T-helper 17 cell (primary cell): ENCODE measurements around the gene ALDH4A1. TPM values are rescaled to one million over a fixed set of nuclear protein-coding genes. Genes with fewer than 3 reads are reported as not detected.
"Not testable (repeated sequence)": the region's sequence is repeated elsewhere in the genome, so short reads cannot be mapped to it uniquely, and the experiment has no call there.

Source experiments
- ATAC-seq: fragments of 150-1000 bp; cut with Tn5 transposase; 2 replicates; pipeline ENCODE4 v1.10.0; 2021; ENCODE audit warnings: mild to moderate bottlenecking, moderate library complexity
- DNase-seq, 3 donors: peaks; one replicate each; pipeline versions ENCODE4 v3.0.0 to v3.0.0-alpha.2; 2020 to 2021
- H3K9me3 ChIP-seq: one replicate; pipeline ENCODE4 v1.7.0; 2013; ENCODE audit warnings: low read length, mild to moderate bottlenecking; ENCODE audit not compliant: control insufficient read depth, poor library complexity, severe bottlenecking
- H3K27ac Mint-ChIP-seq: one replicate; pipeline ENCODE4 v1.8.0; 2022; ENCODE audit warnings: mild to moderate bottlenecking, moderate library complexity, mixed read lengths
- H3K27me3 Mint-ChIP-seq: one replicate; pipeline ENCODE4 v1.8.0; 2022; ENCODE audit warnings: mixed read lengths
- H3K36me3 Mint-ChIP-seq: one replicate; pipeline ENCODE4 v1.8.0; 2022; ENCODE audit warnings: low read depth, mixed read lengths
- H3K4me1 Mint-ChIP-seq: one replicate; pipeline ENCODE4 v1.8.0; 2022; ENCODE audit warnings: mild to moderate bottlenecking, mixed read lengths
- H3K4me3 Mint-ChIP-seq: one replicate; pipeline ENCODE4 v1.8.0; 2022; ENCODE audit warnings: mild to moderate bottlenecking, moderate library complexity, mixed read lengths
- total RNA-seq, 4 donors: library from RNA in 2 of 4; stranded (reverse) in 2 of 4; gene quantifications; one replicate each; pipeline ENCODE4 v1.2.3 and lab custom pipeline; 2022 to 2026

Gene ALDH4A1
- total RNA-seq, 2 donors from 2014 or later: 1.1 to 1.2 TPM

GRCh38 chr1:18879791-18880309 lies 22.5 kb downstream of the ALDH4A1 start:
- Mint-ChIP-seq H3K27ac (no peak overlapping the region), H3K4me1 (no peaks in the 10 kb centered on the region), H3K4me3 (no peak overlapping the region), H3K36me3 (no peaks in the 10 kb centered on the region), H3K27me3 (no peaks in the 10 kb centered on the region)
- H3K9me3 ChIP-seq: no peaks in the 10 kb centered on the region
- DNase-seq (no peak), ATAC-seq (no peak)

GRCh38 chr1:18879215-18879790 lies 23.1 kb downstream of the ALDH4A1 start:
- H3K36me3 Mint-ChIP-seq: no peaks in the 10 kb centered on the region
- H3K27me3 Mint-ChIP-seq: no peaks in the 10 kb centered on the region
- H3K9me3 ChIP-seq: no peaks in the 10 kb centered on the region
- DNase-seq (no peak), ATAC-seq (no peak)
- no peaks in the 10 kb centered on the region for H3K4me1 Mint-ChIP-seq
- no peak overlapping the region for H3K4me3 Mint-ChIP-seq
- H3K27ac Mint-ChIP-seq: no peak overlapping the region

- Mint-ChIP-seq H3K36me3 (no peaks in the 10 kb centered on the region), H3K27me3 (no peaks in the 10 kb centered on the region), H3K4me1 (no peaks in the 10 kb centered on the region), H3K27ac (no peak overlapping the region), H3K4me3 (no peak overlapping the region)
- DNase-seq (no peak), ATAC-seq (no peak)
- H3K9me3 ChIP-seq: no peaks in the 10 kb centered on the region
Observed at GRCh38 chr1:18878538-18879214, 23.7 kb downstream of the ALDH4A1 start.

DNA sequence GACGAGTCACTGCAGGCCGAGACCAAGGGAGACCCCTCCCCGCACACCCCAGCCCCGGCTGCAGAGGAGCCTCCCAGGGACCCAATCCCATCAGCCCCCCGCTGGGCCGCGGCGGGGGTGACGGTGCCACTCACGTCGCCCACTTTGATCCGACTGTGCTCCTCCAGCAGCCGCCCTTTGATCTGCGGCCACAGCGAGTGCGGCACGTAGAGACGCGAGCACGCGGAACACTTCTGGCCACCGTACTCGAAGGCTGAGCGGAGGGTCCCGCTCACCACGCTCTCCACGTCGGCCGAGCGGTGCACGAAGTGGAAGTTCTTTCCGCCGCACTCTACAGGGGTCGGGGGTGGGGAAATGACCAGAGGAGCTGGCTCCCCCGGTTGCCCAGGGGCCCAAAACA lies 25.1 kb downstream of the ALDH4A1 start:
- ATAC-seq (no peak), DNase-seq (no peak)
- no peaks in the 10 kb centered on the region for H3K36me3 Mint-ChIP-seq
- no peaks in the 10 kb centered on the region for H3K27me3 Mint-ChIP-seq
- no peaks in the 10 kb centered on the region for H3K9me3 ChIP-seq
- H3K4me1 Mint-ChIP-seq: no peaks in the 10 kb centered on the region
- H3K4me3 Mint-ChIP-seq: no peak overlapping the region
- H3K27ac Mint-ChIP-seq: no peak overlapping the region

DNA sequence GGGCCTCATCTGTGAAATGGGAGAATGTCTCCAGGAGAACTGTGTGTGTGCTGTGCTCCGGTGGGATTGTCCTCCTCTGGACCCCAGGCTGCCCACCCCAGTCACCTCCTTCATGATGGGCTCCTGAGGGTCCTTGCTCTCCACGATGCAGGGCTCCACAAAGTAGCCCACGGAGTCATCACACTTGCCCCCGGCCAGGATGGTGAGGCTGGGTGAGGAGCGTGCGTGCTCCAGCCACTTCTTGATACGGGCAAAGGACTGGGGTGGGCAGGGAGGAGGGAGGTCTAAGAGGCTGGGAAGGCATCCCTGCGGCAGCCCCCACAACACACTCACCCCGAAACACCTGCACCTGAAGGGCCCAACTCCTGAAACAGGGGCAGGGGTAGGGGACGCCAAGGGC lies 26.1 kb downstream of the ALDH4A1 start:
- H3K36me3 Mint-ChIP-seq: no peaks in the 10 kb centered on the region
- no peaks in the 10 kb centered on the region for H3K4me1 Mint-ChIP-seq
- DNase-seq (no peak), ATAC-seq (no peak)
- no peak overlapping the region for H3K27ac Mint-ChIP-seq
- H3K9me3 ChIP-seq: no peaks in the 10 kb centered on the region
- H3K4me3 Mint-ChIP-seq: no peak overlapping the region
- no peaks in the 10 kb centered on the region for H3K27me3 Mint-ChIP-seq

GRCh38 chr1:18875796-18876128 lies 26.6 kb downstream of the ALDH4A1 start:
- no peaks in the 10 kb centered on the region for H3K9me3 ChIP-seq
- Mint-ChIP-seq H3K4me3 (no peak overlapping the region), H3K27me3 (no peaks in the 10 kb centered on the region), H3K4me1 (no peaks in the 10 kb centered on the region), H3K36me3 (no peaks in the 10 kb centered on the region), H3K27ac (no peak overlapping the region)
- ATAC-seq (no peak), DNase-seq (no peak)

DNA sequence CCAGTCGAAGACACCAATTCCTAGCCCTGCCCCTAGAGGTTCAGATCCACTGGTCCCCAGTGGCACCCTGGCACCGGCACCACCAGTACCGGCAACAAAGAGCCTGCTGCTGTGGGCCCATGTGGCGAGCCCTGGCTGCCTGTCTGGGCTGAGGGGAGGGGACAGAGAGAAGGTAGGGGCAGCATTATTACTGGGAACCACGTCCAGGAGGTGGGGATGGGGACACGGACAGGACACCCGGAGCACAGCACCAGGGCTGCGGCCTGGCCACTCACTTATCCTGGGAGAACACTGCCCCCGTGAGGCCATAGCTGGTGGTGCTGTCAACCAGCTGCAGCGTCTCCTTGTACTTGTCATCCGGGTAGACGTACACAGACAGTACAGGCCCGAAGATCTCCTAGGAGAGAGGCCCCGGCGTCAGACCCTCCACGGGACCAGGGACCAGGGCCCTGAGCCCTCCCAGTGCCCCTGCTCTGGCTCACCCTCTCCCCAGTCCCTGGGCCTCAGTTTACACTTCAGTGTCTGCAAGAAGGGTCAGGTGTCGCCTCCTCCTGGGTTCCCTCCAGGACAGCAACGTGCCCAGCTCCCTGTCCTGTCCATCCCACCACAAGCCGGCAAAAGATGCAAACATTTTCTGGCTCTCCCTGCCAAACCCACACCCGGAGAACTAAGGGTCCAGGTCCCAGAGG lies 27.1 kb downstream of the ALDH4A1 start:
- DNase-seq (peak; percentile 38 to 59 (median 45)), ATAC-seq (peak; percentile 73)
- no peak overlapping the region for H3K4me3 Mint-ChIP-seq
- H3K27ac Mint-ChIP-seq: no peak overlapping the region
- no peaks in the 10 kb centered on the region for H3K9me3 ChIP-seq
- no peaks in the 10 kb centered on the region for H3K4me1 Mint-ChIP-seq
- no peaks in the 10 kb centered on the region for H3K27me3 Mint-ChIP-seq
- H3K36me3 Mint-ChIP-seq: no peaks in the 10 kb centered on the region

DNA sequence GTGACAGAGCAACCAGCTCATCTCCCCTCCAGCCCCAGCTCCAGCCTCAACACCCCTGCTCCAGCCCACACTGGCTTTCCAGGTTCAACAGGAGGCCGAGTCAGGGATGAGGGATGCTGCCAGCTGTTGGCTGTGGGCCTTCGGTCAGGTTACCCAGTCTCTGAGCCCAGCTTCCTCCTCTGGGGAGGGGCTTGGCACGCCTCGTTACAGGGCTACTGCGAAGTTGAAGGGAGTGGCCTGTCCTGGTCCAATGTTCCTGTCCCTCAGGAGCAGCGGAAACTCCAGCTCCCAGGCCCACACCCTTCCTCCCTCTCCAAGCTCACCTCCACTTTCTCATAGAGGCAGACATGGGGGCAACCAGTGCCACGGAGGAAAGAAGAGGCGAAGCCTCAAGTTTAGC lies 27.8 kb downstream of the ALDH4A1 start:
- H3K4me1 Mint-ChIP-seq: no peaks in the 10 kb centered on the region
- no peak overlapping the region for H3K4me3 Mint-ChIP-seq
- DNase-seq: no peak
- no peak overlapping the region for H3K27ac Mint-ChIP-seq
- no peak for ATAC-seq
- H3K9me3 ChIP-seq: no peaks in the 10 kb centered on the region
- H3K36me3 Mint-ChIP-seq: no peaks in the 10 kb centered on the region
- H3K27me3 Mint-ChIP-seq: no peaks in the 10 kb centered on the region

GRCh38 chr1:18874036-18874435 lies 28.3 kb downstream of the ALDH4A1 start:
- Mint-ChIP-seq H3K27me3 (peaks cover 3% of the 10 kb centered on the region), H3K4me1 (no peaks in the 10 kb centered on the region), H3K36me3 (no peaks in the 10 kb centered on the region), H3K4me3 (no peak overlapping the region), H3K27ac (no peak overlapping the region)
- DNase-seq (no peak), ATAC-seq (no peak)
- H3K9me3 ChIP-seq: no peaks in the 10 kb centered on the region

- Mint-ChIP-seq H3K36me3 (no peaks in the 10 kb centered on the region), H3K27me3 (peaks cover 11% of the 10 kb centered on the region), H3K4me3 (no peak overlapping the region), H3K27ac (no peak overlapping the region), H3K4me1 (no peaks in the 10 kb centered on the region)
- H3K9me3 ChIP-seq: no peaks in the 10 kb centered on the region
- no peak for ATAC-seq
- DNase-seq: no peak
Observed at GRCh38 chr1:18872071-18872611, 30.2 kb downstream of the ALDH4A1 start.

GRCh38 chr1:18871401-18872070 lies 30.8 kb downstream of the ALDH4A1 start:
- no peaks in the 10 kb centered on the region for H3K36me3 Mint-ChIP-seq
- no peaks in the 10 kb centered on the region for H3K9me3 ChIP-seq
- no peak overlapping the region for H3K27ac Mint-ChIP-seq
- no peaks in the 10 kb centered on the region for H3K4me1 Mint-ChIP-seq
- H3K27me3 Mint-ChIP-seq: peaks cover 16% of the 10 kb centered on the region
- ATAC-seq (no peak), DNase-seq (no peak)
- H3K4me3 Mint-ChIP-seq: no peak overlapping the region

- Mint-ChIP-seq H3K4me1 (no peaks in the 10 kb centered on the region), H3K36me3 (no peaks in the 10 kb centered on the region), H3K27ac (peak overlapping the region; percentile 37), H3K27me3 (peaks cover 16% of the 10 kb centered on the region), H3K4me3 (no peak overlapping the region)
- ATAC-seq (no peak), DNase-seq (no peak)
- H3K9me3 ChIP-seq: no peaks in the 10 kb centered on the region
Observed at GRCh38 chr1:18870957-18871356, 31.4 kb downstream of the ALDH4A1 start.

DNA sequence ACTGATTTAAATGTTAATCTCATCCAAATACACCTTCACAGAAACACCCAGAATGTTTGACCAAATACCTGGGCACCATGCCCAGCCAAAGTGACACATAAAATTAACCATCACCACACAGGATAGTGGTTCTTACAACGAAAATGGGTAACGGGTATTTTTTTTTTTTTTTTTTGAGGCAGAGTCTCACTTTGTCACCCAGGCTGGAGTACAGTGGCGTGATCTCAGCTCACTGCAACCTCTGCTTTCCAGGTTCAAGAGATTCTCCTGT lies 31.8 kb downstream of the ALDH4A1 start:
- H3K4me1 Mint-ChIP-seq, H3K9me3 ChIP-seq, DNase-seq, H3K4me3 Mint-ChIP-seq, ATAC-seq, H3K36me3 Mint-ChIP-seq: not testable (repeated sequence)
- Mint-ChIP-seq H3K27ac (peak overlapping the region; percentile 37), H3K27me3 (peaks cover 19% of the 10 kb centered on the region)
